ENCODE results near the gene MTHFD2.

Gene MTHFD2

GRCh38 chr2:74197049-74197448, 1.4 kb upstream of the MTHFD2 start:
- peak overlapping the region; percentile 89 for H3K27ac ChIP-seq

DNA sequence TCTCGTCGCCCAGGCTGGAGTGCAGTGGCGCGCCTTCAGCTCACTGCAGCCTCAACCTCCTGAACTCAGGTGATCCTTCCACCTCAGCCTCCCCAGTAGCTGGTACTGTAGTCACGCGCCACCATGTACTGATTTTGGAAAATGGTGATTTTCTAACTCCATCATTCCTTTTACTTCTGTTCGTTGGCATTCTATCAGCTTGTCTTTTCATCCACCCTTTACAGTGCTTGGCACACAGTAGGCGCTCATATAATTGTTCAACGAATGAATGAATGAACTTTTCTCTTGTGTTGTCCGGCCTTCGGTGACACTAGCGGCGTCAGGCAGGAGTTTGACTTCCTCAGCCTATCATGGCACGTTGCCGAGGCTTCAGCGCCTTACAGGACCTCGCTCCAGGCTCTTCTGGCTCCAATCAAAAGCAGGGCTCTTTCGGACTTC, 373 bp upstream of the MTHFD2 start:
- peak overlapping the region; percentile 89 for H3K27ac ChIP-seq
- no peak for TF ChIP-seq CTCF (IDR thresholded peaks at IDR 0.05)
- TF ChIP-seq ZFX (IDR thresholded peaks at IDR 0.05; ENCODE audit: borderline replicate concordance), result no peak

More at GRCh38 chr2:74197049-74197448, 1.4 kb upstream of the MTHFD2 start:
- TF ChIP-seq CTCF (IDR thresholded peaks at IDR 0.05) (no peak), ZFX (IDR thresholded peaks at IDR 0.05; ENCODE audit: borderline replicate concordance) (no peak)

DNA sequence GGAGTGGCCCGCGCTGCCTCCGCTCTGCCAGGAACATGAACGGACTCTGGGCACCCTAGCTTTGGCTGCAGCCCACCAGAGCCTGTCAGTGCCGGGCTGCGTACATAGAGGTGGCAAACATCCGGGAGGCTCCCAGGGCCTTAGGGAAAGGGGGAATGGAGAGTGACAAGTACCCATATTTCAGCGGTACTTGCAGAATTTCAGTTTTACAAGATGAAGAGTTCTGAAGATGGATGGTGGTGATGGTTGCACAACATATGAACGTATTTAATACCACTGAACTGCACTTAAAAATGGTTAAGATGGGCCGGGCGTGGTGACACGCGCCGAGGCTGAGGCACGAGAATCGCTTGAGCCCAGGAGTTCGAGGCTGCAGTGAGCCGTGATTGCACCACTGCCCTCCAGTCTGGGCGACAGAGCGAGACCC, 873 bp downstream of the MTHFD2 start:
- peak overlapping the region; percentile 89 for H3K27ac ChIP-seq
- TF ChIP-seq ZFX (IDR thresholded peaks at IDR 0.05; ENCODE audit: borderline replicate concordance) (no peak), CTCF (IDR thresholded peaks at IDR 0.05) (peak; percentile 28)

GRCh38 chr2:74199871-74200305, 1.5 kb downstream of the MTHFD2 start:
- TF ChIP-seq CTCF (IDR thresholded peaks at IDR 0.05), result no peak
- no peak for TF ChIP-seq ZFX (IDR thresholded peaks at IDR 0.05; ENCODE audit: borderline replicate concordance)
- peak overlapping the region; percentile 89 for H3K27ac ChIP-seq

DNA sequence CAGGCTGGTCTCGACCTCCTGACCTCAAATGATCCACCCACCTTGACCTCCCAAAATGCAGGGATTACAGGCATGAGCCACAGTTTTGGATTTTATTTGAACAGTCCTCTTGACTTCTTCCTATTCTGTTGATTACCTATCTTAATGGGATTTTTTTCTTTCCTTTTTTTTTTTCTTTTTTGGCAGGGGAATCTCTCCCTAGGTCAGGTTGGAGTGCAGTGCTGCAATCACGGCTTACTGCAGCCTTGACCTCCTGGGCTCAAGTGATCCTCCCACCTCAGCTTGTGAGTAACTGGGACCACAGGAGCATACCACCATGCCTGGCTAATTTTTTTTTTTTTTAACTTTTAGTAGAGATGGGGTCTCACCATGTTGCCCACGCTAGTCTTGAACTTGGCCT, 2.8 kb downstream of the MTHFD2 start:
- TF ChIP-seq ZFX (IDR thresholded peaks at IDR 0.05; ENCODE audit: borderline replicate concordance), result no peak
- no peak for TF ChIP-seq CTCF (IDR thresholded peaks at IDR 0.05)
- peak overlapping the region; percentile 89; the same call in 1 of the 2 replicates for H3K27ac ChIP-seq

GRCh38 chr2:74201596-74201995, 3.2 kb downstream of the MTHFD2 start:
- H3K27ac ChIP-seq, result peak overlapping the region; percentile 89; the same call in 1 of the 2 replicates
- TF ChIP-seq CTCF (IDR thresholded peaks at IDR 0.05) (no peak), ZFX (IDR thresholded peaks at IDR 0.05; ENCODE audit: borderline replicate concordance) (no peak)

DNA sequence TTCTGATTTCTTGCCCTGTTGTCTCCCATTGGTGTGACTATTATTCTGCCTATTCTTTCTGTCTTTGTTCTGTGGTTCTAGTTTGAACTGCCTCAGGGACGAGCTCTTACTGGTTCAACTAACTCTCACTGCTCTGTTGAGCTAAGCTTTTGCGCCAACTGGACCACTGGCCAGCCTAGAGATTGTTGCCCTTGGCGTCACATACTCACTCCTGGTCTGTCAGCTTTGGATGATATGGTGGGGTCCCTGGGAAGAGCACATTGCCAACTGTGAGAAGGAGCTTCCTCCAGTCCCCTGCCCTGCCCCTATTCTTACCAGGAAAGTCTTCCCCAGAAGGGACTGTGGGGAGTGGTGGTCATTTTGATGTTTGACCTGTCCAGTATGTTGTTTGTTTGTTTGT, 6.0 kb downstream of the MTHFD2 start:
- peak overlapping the region; percentile 86 for H3K27ac ChIP-seq
- no peak for TF ChIP-seq ZFX (IDR thresholded peaks at IDR 0.05; ENCODE audit: borderline replicate concordance)
- TF ChIP-seq CTCF (IDR thresholded peaks at IDR 0.05), result no peak
